WERI-Rb-1 (cell line): Measurements from ENCODE around the gene IGBP1.

Source experiments
- DNase-seq: peaks from one replicate; pipeline ENCODE4 v3.0.0-alpha.2; 2020
- H3K27ac ChIP-seq: fragments of 250-450 bp; sonication (Bioruptor Pico); 2 replicates; pipeline ENCODE4 v1.5.1; 2020; ENCODE audit warnings: mild to moderate bottlenecking, moderate library complexity
- H3K27me3 ChIP-seq: fragments of 250-450 bp; sonication (Bioruptor Pico); 2 replicates; pipeline ENCODE4 v1.5.1; 2021; ENCODE audit warnings: mild to moderate bottlenecking, low read depth, moderate library complexity; ENCODE audit not compliant: insufficient read depth, severe bottlenecking
- H3K36me3 ChIP-seq: fragments of 250-450 bp; sonication (Bioruptor Pico); 2 replicates; pipeline ENCODE4 v1.5.1; 2020; ENCODE audit warnings: mild to moderate bottlenecking, moderate library complexity
- H3K4me3 ChIP-seq: 2 replicates; pipeline ENCODE4 v1.5.1; 2011; ENCODE audit warnings: low read depth, mild to moderate bottlenecking, control low read depth, low read length
- H3K9me3 ChIP-seq: fragments of 250-450 bp; sonication (Bioruptor Pico); 2 replicates; pipeline ENCODE4 v1.5.1; 2021; ENCODE audit warnings: mild to moderate bottlenecking, moderate library complexity; ENCODE audit not compliant: severe bottlenecking
- TF ChIP-seq, protein P1 (sequence below): IDR thresholded peaks from 2 replicates; pipeline ENCODE4 v1.5.1; 2011; ENCODE audit warnings: low read depth, mild to moderate bottlenecking, control low read depth, inconsistent platforms, low read length

Gene IGBP1

DNA sequence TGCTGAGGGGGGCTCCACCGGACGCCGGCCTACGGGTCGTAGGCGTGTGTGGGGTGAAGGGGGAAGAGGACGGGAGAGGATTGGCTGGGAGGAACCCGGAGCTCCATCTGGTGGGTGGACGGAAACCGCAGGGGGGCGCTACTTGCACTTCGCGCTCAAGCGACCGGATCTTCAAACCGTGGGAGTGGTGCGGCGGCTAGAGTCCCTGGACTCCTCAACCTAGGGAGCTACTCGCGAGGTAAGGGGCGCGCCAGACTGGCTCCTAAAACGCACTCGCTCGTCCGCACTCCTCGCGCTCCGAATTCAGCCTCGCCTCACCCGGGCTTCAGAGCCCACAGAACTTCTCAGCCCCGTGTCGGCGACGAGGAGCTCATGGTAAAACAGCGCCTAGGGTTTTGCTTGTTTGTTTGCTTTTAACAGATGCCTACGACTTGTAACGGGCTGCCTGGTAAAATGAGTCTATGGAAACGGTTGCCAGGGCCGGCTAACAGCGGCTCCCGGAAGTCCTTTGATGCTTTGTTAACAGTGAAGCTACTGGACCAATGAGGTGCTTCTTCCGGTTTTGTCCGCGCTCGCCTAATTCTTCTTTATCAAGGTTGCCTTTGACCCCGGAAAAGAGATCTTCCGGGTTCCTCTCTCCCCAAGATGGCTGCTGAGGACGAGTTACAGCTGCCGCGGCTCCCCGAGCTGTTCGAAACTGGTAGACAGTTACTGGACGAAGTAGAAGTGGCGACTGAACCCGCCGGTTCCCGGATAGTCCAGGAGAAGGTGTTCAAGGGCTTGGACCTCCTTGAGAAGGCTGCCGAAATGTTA lies at the start of gene IGBP1:
TSS of gene IGBP1 (plus strand) at position 145 of the 813 bp plus-strand sequence. CDS start at position 646, 501 bp downstream.
- H3K4me3 ChIP-seq: peak within 1 kb of the TSS; percentile 87
- TF ChIP-seq, protein P1, sequence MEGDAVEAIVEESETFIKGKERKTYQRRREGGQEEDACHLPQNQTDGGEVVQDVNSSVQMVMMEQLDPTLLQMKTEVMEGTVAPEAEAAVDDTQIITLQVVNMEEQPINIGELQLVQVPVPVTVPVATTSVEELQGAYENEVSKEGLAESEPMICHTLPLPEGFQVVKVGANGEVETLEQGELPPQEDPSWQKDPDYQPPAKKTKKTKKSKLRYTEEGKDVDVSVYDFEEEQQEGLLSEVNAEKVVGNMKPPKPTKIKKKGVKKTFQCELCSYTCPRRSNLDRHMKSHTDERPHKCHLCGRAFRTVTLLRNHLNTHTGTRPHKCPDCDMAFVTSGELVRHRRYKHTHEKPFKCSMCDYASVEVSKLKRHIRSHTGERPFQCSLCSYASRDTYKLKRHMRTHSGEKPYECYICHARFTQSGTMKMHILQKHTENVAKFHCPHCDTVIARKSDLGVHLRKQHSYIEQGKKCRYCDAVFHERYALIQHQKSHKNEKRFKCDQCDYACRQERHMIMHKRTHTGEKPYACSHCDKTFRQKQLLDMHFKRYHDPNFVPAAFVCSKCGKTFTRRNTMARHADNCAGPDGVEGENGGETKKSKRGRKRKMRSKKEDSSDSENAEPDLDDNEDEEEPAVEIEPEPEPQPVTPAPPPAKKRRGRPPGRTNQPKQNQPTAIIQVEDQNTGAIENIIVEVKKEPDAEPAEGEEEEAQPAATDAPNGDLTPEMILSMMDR: peak; percentile 77

DNA sequence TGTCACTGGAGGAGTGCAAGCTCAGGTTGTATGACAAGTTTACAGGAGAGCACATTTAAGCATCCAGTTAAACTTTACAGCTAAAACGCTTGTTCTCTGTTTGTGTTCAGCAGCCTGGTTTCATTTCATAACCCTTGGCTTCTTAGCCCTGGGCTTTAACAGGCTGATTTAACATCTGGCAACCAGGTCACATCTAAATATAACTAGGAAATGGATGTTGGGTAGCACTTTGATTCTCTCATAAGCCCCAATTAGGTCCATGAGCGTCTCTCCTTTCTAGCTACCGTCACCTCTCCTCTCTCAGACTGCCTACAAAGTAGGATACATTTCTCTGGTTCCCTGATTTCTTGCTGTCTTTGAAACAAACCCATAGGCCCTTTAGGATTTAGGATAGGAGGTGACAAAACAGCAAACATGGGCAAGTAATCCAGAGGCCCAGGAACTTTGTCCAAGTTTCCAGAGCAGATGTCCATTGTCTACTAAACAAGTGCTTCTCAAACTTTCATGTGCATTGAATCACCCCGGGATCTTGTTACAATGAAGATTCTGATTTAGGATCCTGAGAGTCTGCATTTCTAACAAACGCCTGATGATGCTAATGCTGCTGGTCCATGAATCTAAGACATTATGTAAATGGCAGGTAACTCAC lies 48.5 kb upstream of the IGBP1 start:
- DNase-seq: no peak
- H3K27me3 ChIP-seq: no peaks in the 10 kb centered on the region

More for the DNA sequence above, at the start of gene IGBP1:
- Histone ChIP-seq H3K27ac (peak within 1 kb of the TSS; percentile 98), H3K27me3 (peaks cover 10% of the 10 kb centered on the region), H3K36me3 (peaks cover 17% of the 10 kb centered on the region), H3K9me3 (peaks cover 4% of the 10 kb centered on the region)
- DNase-seq: peak; percentile 91

DNA sequence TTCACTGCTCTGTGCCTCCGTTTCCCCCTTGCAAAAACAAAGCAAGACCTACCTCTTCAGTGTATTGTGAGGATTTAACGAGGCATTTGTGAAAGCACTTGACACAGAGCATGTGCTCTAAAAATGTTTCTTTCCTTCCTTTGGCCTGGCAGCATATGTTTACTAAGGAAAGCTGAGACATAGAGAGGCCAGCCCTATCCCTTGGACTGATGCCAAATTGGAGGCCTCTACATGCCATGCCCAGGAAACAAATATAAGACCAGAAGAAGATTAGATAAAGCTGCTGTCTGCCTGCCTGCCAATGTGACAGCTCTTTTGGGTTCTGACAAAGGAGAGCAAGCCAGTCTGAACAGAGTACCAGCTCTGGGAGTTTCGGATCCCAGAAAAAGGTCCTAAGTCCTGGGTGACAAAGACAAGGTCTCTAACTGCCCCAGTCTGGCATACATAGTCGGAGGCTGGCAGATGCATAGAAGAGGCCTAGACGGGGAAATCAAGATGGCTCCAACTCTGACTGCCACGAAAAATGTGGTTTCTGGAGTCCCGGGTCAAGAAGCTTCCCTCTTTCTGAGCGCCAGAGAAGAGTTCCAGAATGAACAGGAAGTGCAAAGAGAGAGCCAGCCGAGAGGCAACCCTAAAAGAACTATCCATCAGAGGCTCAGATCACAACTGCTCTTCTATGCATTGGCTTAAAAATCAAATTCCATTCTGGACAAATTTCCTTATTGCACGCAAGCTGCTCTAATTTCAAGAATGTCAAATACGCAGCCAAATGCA lies 45.2 kb upstream of the IGBP1 start:
- no peaks in the 10 kb centered on the region for H3K36me3 ChIP-seq
- no peak for DNase-seq
- TF ChIP-seq, protein P1: no peak
- H3K27ac ChIP-seq: no peak overlapping the region
- no peaks in the 10 kb centered on the region for H3K9me3 ChIP-seq
- peaks cover 2% of the 10 kb centered on the region for H3K27me3 ChIP-seq
- H3K4me3 ChIP-seq: no peak overlapping the region

More for the DNA sequence above, 48.5 kb upstream of the IGBP1 start:
- Histone ChIP-seq H3K36me3 (no peaks in the 10 kb centered on the region), H3K4me3 (no peak overlapping the region), H3K27ac (no peak overlapping the region), H3K9me3 (no peaks in the 10 kb centered on the region)
- TF ChIP-seq, protein P1: no peak

DNA sequence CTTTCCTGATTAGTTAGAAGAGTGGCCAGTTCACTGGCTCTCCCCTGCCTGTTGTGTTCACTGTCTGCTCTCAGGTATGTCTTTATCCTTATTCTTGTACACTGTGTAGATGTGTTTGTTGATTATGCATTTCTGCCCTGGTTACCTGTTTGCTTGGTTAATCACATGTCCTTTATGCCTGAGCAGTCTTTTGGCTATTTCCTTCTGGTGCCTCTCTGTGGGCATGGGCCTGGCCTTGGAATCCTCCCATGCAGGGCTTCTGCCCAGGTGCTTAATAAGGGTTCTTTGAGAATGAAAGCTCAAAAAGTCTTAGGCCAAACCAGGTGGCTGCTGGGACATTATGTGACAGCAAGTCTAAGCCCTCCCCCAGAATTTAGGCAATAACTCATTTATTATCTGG lies 44.5 kb upstream of the IGBP1 start:
- H3K27me3 ChIP-seq: peaks cover 2% of the 10 kb centered on the region
- H3K4me3 ChIP-seq: no peak overlapping the region
- DNase-seq: no peak
- H3K9me3 ChIP-seq: no peaks in the 10 kb centered on the region
- H3K27ac ChIP-seq: no peak overlapping the region
- TF ChIP-seq, protein P1: no peak
- no peaks in the 10 kb centered on the region for H3K36me3 ChIP-seq

DNA sequence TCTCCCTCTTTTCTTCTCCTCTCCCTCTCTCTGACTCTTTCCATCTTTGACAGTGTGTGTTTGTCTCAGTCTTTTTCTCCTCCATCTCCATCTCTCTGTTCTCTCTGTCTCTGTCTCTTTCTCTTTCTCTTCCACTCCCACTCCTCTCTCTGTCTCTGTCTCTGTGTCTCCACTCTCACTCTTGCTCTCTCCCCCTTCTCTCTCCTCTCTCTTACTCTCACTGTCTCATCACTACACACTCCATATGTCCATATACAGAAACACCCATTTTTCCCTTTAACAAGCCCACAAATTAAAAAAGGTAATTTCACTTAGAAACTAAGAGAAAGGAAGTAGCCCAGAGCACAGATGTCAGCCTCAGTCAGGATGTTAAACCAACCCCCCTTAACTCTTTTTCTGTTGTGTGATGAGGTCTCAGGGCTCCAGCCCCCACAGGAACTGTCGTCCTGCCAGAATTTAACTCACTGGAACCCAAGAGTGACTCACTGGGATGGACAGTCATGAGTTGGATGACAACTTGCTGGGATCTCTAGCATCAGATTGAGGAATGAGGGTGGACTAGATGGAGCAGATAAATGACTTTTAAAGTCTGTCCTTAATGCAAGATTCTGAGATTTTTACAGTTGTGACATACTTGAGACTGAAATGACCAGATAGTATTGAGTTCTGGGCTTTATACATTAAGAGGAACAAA lies 43.5 kb upstream of the IGBP1 start:
- Histone ChIP-seq H3K27ac (no peak overlapping the region), H3K4me3 (no peak overlapping the region), H3K9me3 (no peaks in the 10 kb centered on the region), H3K36me3 (no peaks in the 10 kb centered on the region), H3K27me3 (peaks cover 2% of the 10 kb centered on the region)
- no peak for DNase-seq
- TF ChIP-seq, protein P1: no peak
